PFSK-1 (cell line): ENCODE results near the gene TEAD4.

ENCODE experiments used
- FOXP2 ChIP-seq: optimal IDR thresholded peaks from 2 replicates; pipeline ENCODE3; 2011; ENCODE audit warnings: borderline replicate concordance, control low read depth, inconsistent platforms; ENCODE audit not compliant: insufficient read depth; ENCODE audit errors: extremely low read length, extremely low read depth
- POLR2AphosphoS5 ChIP-seq: IDR thresholded peaks from 2 replicates; pipeline ENCODE4 v1.6.1; 2012; ENCODE audit warnings: low read depth, mild to moderate bottlenecking, control low read depth, low read length, moderate library complexity
- REST ChIP-seq, 2 experiments: IDR thresholded peaks; 2 replicates each; pipeline versions ENCODE4 v1.6.1 to v1.8.0; 2011 to 2012; ENCODE audit warnings: low read depth in 2 of 2, low read length in 2 of 2, control low read depth in 1 of 2, inconsistent platforms in 1 of 2, mild to moderate bottlenecking in 1 of 2, moderate library complexity in 1 of 2; ENCODE audit not compliant: insufficient read depth in 1 of 2
- SIN3A ChIP-seq: IDR thresholded peaks from 2 replicates; pipeline ENCODE4 v1.6.1; 2012; ENCODE audit warnings: mild to moderate bottlenecking, low read length, moderate library complexity, borderline replicate concordance; ENCODE audit not compliant: insufficient read depth
- TAF1 ChIP-seq: IDR thresholded peaks from 2 replicates; pipeline ENCODE4 v1.6.1; 2012; ENCODE audit warnings: low read length, control low read depth, borderline replicate concordance; ENCODE audit not compliant: insufficient read depth

- TF ChIP-seq POLR2AphosphoS5 (no peak), FOXP2 (no peak), REST (IDR thresholded peaks at IDR 0.05; ENCODE audit: insufficient read depth in 1 of 2, low read depth in 2 of 2, low read length in 2 of 2) (no peak), SIN3A (no peak), TAF1 (no peak)
Observed at GRCh38 chr12:3002646-3003045, 43.4 kb downstream of the TEAD4 start.
